ENCODE data around the gene DUSP2.
"Not testable (repeated sequence)": the region's sequence is repeated elsewhere in the genome, so short reads cannot be mapped to it uniquely, and the experiment has no call there.

DUSP2 gene

DNA sequence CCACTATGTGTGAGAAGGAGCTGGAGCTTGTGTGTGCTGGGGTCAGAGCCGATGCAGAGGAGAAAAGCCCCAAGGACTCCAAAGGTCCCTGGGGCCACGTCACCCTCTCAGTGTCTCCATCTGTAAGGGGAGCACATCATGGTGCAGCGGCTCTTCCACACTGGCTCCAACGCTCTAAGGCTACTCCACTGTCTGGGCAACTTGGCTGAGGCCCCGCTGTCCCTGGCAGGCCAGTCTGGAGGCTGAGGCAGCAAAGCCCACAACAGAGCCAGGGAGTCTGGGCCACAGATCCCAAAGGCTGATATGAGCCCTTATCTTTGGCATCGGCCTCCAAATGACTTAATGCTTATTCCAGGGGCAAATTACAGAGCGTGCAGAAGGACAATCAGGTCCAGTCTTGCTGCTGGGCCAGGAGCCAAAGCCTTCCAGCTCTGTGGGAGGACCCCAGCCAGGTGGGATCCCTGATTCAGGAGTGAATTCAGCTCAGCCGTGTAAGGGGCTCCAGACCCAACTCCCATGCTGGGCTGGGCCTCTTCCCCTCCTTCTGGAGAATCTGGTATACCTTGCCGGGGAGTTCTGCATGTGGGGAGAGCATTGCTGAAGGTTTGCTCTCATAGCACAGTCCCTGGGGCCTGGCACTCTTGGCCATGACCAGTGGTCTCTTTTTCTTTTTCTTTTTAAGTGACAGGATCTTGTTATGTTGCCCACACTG is 1.8 kb upstream of the DUSP2 start:
- DNase-seq = no peak

GRCh38 chr2:96146153-96146880 is 1.1 kb upstream of the DUSP2 start:
- peak; percentile 86 for DNase-seq

DNA sequence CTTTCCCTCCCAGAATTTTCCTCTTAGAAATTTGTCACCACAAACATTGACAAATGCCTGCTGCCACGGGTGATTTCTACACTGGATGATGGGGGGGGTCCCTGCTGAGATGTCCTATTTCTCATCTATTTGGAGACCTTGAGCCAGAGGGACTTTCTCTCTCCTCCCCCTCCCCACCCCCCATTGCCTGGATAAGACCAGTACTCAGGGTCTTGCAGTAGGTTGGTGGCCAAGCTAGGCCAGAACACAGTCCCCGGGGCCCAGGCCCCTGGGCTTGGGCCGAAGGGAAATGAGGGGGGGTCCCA is 560 bp upstream of the DUSP2 start:
- DNase-seq = no peak

DNA sequence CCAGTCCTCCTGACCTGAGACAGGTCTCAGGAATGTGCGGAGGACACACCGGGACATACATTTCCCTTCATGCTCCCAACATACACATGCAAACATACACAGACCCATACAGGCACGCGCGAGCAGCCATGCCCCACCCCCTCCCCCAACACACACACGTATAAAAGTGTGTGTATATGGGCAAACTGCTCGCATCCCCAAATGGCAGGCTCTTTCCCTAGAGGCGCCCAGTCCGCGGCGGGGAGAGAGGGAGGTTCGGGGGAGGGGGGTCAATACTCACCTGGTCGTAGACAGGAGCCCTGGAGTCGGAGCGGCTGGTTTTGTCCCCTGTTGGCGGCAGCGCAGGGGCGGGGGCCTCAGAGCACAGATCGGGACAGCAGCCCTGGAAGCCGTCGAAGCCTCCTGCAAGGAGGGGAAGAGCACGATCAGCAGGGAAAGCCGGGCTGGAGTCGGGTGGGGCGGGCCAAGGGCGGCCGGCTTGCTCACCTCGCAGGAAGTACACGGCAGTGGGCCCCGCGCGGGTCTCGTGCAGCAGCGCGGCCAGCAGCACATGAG is 682 bp downstream of the DUSP2 start:
- DNase-seq = no peak

DNA sequence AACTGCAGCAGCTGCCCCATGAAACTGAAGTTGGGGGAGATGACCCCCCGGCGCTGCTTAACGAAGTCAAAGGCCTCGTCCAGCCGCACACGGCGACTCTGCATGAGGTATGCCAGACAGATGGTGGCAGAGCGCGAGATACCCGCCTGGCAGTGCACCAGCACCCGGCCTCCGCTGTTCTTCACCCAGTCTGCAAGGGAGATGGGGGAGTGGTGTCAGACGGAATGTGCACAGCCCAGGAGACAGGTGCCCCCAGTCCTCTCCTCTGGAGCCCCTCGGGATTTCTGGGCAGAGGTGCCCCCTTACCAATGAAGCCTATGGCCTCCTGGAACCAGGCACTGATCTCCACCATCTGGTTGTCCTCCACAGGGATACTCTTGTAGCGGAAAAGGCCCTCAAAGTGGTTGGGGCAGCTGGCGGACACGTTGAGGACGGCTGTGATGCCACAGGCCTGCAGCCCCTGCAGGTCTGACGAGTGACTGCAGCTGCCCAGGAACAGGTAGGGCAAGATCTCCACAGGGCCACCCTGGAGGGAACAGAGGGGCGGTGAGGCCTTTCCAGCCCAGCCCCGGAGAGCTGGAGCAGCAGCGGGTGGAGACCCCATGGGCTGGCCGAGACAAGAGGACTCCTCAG is 1.3 kb downstream of the DUSP2 start:
- DNase-seq = no peak

GRCh38 chr2:96143231-96143847 is 1.9 kb downstream of the DUSP2 start:
- DNase-seq = no peak

DNA sequence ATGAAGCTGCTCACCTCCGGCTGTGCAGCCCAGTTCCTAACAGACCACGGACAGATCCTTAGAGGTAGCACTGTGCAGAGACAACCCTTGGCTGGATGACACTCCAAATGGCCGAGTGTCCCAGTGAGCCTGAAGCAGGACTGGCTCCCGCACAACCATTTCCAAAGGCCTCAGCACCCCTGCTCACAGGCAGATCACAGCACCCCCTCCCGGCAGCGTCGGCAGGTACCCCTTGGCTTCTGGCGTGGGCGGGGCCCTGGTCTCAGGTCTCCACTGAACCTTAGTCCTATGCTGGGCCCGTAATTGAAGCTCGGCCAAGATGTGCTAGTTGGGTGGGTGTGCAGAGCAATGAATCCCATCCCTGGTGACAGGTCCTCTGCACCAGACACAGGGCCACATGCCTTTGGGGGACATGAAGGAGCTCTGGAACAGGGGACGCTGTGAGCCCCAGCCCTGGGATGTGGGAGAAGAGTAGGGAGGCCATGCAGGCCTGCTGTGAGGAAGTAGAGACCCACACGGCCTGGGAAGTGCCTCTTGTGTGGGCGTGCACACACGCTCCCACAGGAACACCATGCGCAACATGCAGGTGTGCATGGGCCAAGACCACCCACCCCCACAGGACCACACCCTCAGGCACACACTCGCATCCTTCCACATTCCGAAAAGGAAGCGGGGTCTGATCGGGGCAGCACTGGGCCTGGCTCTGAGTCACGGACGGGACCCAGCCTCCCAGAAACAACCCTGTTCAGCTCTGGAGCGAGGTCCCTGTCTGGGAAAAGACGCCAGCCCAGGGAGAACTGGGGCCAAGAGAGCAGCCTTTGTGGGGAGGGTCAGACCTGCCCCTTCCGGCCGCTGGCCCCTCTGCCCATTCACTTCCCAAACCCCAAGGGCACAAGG is 2.8 kb downstream of the DUSP2 start:
- no peak for DNase-seq

GRCh38 chr2:96141624-96141967 is 3.6 kb downstream of the DUSP2 start:
- not testable (repeated sequence) for DNase-seq

- no peak for DNase-seq
These were observed 4.2 kb downstream of the DUSP2 start for GRCh38 chr2:96140941-96141623.

DNA sequence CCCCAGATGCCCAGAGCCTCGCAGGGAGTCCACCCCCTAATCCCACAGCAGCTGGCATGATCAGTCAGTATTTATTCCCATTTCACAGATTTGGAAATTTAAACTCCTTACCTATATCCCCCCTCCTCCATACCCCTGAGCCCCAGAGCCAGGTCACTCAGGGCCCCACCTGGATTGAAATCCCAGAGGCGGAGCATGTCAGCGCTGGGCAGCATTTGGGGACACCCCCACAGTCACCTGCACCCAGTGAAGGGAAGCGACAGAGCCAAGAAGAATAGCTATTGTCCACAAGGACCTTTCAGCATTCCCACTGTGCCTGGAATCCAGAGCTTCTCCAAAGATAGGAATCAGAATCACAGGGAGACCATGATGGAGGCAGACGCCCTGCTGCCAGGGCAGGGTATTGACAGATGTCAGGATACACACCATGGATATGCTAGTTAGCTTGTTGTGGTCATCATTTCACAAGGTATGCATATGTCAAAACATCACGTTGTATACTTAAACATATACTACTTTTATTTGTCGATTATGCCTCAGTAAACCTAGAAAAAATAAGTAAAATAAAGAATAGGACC is 6.0 kb downstream of the DUSP2 start:
- no peak for DNase-seq

DNA sequence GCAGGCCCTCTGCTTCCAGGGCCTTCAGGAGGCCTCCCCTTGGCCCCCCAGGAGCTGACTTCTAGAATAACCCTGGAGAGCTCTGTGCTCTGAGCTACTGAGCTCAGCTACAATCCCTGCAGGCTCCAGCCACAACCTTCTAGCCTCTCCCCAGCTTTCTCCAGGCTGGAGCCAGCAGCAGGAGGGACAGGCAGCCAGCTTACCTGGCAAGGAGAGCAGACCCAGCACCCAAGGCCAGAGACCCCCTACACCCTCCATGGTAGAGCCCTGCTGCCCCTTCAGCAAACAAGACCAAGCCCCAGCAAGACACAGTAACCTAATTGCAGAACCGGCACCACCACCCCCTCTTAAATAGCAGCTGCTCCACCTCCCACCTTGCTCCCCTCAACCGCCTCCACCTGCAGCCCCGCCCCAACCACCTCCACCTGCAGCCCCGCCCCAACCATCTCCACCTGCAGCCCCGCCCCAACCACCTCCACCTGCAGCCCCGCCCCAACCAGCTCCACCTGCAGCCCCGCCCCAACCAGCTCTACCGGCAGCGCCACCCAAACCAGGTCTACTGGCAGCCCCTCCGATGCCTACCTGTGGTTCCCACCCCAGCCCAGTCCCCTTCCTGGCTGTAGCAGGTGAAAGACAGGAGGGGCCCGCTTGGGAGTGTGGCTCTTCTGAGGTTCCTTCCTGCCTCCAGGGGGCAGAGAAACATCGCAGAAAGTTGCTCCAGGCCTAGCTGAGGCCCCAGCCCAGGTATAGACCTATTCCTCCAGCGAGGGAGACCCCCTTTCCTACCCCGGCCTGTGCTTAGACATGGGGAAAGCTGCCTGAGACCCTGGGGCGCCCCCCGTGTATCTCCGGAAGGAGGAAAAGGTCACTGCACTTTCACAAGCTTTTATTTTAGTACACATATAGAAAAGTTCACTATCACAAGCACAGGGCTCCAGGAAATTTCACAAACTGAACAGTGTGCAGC is 6.8 kb downstream of the DUSP2 start, which contains the start of gene ASTL:
ASTL (minus strand) TSS at position 324 of the 967 bp plus-strand sequence; CDS start at position 258, 66 bp downstream.
- DNase-seq = peak; percentile 63

DNA sequence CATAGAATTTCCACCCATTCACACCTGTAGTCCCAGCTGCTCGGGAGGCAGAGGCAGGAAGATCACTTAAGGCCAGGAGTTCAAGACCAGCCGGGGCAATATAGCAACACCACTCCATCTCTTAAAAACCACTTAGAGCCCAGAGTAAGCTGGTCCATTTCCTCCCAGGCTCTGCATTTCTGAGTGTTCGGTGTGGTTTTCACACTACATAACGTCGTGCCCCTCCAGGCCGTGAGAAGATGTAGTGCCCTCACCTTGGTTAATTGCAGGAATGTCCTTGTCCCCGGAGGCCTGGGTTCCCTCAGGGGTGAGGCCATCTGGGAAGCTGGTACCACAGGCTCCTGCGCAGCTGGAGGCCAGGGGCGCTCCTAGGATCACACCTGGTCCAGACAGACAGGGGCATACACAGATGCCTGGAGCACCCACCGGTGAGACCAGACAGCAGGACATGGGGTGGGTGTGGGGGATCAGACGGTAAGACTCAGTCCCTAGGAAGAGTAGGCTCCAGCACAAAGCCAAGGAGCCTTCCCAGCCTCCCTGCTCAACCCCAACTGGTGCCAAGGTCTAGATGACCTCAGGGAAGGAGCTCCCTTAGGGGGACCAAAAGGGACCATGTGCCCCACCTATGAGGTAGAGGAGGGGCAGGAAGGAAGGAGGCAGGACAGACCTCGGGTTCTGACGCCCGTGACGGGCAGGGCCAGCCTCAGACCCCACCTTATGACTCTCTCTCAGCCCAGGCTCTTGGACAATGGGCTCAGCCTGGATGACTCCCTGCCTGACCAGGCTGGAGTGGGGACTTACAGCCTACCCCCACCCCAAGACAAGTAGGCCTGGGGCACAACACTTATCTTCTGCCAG is 7.7 kb downstream of the DUSP2 start:
- DNase-seq = no peak

- no peak for DNase-seq
These were observed 9.0 kb downstream of the DUSP2 start for GRCh38 chr2:96136129-96136720.

- no peak for DNase-seq
These were observed 9.6 kb downstream of the DUSP2 start for GRCh38 chr2:96135621-96136020.

- DNase-seq = no peak
These were observed 10.1 kb downstream of the DUSP2 start for GRCh38 chr2:96135171-96135570.

DNA sequence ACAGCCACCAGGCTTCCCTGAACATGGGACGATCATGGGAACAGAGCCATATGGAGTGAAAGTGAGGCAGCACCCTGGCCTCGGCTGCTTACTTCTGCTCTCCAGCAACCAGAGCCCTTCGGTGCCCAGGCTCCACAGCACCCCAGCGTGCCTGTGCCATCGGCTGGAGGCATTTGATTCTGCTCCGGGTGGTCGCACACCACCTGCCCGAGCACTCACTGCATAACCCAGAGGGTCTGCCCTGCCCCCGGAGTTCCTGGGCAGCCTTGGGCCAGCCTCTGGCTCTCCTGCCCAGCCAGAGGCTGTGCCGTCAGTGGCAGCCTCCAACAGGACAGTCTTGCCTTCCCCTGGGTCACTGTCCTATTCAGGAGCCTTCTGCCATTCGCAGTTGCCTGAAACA is 10.8 kb downstream of the DUSP2 start:
- DNase-seq = no peak

GRCh38 chr2:96131813-96132745 is 13.2 kb downstream of the DUSP2 start:
- DNase-seq = no peak

Data from CD4-positive, alpha-beta T cell treated with Interleukin-4 for 4 hours (primary cell).